ENCODE measurements around the gene TMEM184A. TPM values are rescaled to one million over a fixed set of nuclear protein-coding genes. Genes with fewer than 3 reads are reported as not detected.

The TMEM184A gene
- total RNA-seq, 1 experiment from 2014 or later, result 6.7 TPM

DNA sequence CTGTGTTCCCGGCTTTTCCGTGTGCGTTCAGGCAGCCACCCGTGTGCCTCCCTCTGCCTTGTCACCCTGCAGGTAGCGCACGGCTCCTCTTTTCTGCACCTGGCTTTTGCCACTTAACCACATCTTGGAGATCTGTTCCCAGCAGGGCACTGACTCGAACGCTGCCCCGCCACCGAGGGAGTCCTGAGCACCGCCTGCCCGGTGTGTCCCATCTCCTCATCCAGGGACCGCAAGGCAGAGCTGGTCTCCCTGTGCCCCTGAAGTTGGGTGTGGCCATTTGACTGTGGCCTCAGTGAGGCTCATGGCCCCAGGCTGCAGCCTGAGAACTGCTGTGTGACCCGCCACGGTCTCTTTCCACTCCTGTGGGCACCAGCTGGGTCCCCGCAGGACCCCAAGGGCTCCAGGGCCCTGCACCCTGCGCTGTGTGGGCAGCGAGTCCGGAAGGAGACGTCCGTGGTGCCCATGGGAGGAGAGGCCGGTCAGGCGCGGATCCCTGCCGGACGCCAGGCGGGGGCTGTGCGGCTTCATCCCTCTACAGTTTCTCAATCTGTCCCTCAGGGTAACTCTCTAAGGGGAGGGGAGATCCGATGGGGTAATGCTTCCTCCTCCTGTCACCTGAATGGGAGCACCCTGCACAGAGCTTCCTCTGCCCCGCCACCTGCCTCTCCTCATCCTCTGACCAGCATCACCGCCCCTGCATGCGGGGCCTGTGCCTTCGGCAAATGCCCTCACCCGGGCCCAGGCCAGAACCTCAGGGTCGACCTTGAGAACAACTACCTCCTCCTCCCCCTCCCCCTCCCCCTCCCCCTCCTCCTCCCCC lies 50.1 kb downstream of the TMEM184A start:
- peak; percentile 67 for DNase-seq (ENCODE audit: extremely low read depth, low read depth)

DNA sequence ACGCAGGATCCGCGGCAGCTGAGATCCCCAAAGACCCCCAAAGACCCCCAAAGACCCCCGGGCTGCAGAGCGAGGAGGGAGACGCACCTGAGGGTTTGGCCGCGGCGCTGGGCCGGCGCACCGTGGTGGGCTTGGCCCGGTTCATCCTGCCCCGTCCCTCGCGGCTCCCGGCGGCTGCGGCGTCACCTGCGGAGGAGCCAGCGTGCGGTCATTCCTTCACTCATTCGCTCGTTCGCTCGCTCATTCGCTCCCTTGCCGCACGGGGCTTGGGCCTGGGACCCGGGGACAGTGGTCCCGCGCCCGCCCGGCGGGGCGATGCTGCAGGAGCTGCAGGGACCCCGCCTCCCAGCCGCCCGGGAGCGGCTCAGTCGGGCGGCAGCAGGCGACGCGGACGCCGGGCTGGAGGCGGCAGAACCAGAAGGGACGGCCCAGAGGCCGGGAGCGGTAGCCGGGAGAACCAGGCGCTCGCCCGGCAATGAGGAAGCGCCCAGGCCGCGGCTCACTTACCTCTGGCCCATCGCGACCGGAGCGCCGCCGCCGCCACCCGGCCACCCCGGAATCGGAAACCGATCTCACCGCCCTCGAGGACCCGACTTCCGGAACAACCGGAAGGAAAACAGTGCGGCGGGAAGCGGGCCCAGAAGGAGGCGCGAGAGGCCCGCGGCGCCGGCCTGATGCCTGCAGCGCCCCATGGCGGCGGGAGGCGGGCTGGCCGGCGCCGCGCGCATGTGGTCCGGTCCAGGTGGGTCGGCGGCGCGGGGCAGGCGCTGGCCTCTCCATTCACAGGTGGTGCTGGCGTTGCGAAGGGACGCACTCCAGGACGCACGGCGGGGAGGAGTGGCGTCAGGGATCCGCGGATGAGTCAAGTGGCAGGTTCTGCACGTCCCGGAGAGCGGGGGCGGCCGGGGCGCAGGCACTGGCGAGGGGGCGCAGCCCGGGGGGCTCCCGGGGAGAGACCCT lies 51.9 kb downstream of the TMEM184A start, which contains the start of gene INTS1:
Gene INTS1 (minus strand): TSS at position 574 of the 960 bp plus-strand sequence. CDS start 429 bp downstream, at position 145.
- peak; percentile 92 for DNase-seq (ENCODE audit: extremely low read depth, low read depth)

DNA sequence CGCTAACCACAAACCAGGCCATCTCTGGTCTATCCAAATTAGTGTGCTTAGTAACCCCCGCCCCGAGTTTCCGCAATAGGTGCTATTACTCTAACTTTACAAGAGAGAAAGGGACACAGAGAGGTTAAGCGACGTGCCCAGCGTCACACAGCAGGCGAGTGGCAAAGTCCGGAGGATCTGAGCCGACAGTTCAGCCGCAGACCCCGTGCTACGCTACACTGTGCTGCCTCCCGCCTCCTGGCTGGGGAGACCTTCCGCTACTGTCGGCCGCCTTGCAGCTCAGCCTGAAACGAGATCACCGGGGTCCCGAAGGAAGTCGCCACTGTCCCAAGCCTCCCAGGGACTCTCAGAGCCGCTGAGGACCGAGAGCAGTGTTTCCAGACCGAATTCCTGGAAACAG lies 52.6 kb downstream of the TMEM184A start:
- DNase-seq (ENCODE audit: extremely low read depth, low read depth), result no peak

DNA sequence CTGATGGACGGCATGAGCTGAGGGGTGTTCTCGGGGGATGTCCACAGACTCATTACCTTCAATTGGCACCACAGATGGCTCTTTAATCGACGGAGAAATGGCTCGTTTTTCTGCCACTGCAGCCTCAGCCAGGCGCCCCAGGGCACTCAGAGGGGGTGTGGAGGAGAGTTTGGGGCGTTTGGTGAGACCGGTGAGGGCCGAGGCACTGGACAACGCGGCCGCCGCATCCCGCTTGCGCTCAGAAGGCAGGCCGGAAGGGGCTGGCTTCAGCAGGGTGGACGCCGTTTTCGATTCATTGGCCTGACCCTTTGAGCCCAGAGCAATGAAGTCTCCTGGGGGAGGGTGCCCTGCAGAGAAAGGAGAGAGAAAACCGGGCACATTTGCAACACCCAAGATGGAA lies 53.2 kb downstream of the TMEM184A start:
- no peak for DNase-seq (ENCODE audit: extremely low read depth, low read depth)

DNA sequence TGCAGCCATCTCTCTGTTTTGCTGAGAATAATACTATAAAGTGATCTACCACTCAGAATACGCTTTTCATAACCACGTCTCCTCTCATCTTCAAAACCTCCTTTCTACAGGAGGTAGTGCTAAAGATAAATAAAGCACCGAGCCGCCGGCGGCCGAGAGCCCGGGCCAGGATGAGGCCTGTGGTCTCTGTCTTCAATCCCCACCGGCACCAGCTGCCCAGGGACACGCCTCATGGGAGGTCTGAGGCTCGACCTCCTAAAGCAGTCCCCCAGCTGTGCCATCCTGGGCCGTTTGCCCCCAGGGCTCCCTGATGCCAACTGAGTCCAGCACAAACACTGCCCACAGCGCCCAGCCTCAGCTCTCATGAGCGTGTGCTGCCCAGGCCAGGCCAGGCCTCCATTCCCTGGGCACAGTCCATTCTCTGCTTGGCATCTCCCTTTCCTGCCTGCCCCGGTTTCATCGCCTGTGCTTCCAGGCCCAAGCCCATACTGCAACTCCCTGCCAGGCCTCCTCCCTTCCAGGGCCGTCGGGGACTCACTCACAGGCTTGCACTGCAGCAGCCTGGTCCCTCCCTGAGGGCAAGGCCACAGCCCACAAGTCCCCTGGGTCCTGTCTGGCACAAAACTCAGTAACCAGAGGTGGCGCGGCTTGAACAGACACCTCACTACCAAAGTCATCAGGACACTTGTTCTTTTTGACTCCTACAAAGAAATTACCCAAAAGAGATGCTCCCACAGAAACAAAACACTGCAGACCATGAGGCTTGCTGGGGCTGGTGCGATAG lies 54.3 kb downstream of the TMEM184A start:
- DNase-seq (ENCODE audit: extremely low read depth, low read depth), result no peak

DNA sequence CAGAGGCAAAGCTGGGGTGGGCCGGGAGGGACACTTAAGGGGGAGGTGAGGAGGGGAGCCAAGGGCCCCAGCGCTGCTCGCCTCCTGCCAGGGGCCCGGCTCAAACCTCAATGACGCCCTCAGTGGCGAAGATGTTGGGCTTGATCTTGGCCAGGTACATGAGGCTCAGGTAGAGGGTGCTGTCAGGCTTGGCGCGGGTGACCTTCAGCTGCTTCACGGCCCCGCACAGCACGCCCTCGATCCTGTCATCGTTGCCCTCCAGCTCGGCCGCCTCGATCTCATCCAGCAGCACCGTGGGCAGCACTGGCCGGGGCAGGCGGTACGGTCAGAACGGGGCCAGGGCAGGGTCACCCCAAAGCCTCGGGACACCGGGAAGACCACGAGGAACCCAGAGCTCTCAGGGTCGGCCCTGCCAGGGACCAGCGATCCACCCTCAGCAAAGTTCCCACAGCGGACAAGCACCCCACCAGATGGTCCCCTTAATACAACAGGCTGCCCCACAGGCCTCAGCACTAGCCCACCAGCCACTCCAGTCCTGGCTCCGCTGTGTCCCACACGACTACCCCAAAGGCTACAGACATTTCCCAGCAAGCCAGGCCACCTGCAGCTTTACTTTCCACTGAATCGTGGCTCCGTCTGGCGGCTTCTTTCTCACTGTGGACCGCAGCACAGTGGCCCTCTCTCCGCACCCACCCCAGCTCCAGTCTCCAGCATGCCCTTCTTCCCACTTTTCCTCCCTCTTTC lies 55.8 kb downstream of the TMEM184A start:
- no peak for DNase-seq (ENCODE audit: extremely low read depth, low read depth)

DNA sequence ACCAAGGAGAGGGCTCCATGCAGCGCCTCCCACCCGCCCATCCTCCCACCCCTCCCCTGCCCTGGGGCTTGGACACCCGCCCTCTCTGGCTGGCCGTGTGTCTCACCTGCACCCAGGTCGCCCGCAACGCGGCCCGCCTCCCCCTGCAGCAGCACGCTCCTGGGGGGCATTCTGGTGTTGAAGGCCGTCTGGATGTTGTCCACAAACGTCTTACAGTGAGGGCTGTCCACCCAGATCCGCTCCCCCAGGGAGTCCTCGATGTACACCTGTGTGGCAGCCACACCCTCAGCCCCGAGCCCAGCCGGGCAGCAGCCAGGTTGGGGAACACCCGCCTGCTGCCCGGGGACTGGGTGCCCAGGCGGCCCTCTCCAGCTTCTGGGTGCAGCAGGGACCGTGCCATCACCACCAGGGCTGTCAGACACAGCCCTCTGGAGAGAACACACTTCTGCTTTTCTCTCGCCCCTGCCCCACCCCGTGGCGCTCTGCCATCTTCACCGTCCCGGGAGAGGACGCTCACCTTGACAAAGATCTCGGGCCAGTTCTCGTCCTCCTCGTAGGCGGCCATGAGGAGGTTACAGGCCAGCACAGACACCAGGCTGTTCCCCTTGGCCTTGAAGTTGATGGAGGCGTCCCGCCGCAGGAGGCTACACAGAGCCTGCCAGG lies 56.5 kb downstream of the TMEM184A start:
- DNase-seq (ENCODE audit: extremely low read depth, low read depth), result no peak

DNA sequence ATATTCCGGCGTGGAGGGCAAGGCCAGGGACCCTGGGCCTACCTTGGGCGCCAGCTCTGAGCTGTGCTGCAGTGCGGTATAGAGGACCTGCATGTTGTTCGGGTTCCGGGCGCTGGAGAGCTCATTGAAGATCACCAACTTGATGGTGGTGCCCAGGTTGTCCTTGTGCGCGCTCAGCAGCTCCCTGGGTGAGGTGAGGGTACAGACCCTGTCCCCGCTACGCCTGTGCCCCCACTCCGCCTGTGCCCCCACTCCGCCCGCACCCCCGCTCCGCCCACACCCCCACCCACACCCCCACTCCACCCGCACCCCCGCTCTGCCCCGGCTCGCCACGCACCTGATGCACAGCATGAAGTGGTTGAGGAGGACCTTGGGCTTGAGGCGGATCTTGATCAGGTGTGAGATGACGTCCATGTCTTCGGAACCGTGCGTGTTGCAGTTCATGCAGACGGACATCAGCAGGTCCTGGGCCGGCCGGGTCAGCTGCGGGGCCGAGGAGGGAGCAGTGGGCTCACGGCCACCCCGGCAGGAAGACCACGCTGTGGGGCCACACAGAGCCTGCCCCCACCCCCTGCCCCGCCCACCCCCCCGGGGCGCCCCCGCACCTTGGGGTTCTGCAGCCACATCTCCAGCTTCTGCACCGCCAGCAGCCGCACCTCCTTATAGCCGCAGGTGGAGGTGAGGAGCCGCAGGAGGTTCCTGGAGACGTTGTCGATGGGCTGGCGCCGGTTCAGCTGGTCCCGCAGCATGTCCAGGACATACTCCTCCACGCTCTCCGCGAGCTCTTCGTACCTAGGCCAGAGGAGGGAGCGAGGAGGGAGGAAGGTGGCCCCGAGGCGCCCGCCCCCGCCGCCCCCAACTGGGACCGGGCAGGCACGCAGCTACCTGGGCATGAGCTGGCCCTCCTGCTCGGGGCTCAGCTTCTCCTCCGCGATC lies 57.4 kb downstream of the TMEM184A start:
- DNase-seq (ENCODE audit: extremely low read depth, low read depth), result no peak

DNA sequence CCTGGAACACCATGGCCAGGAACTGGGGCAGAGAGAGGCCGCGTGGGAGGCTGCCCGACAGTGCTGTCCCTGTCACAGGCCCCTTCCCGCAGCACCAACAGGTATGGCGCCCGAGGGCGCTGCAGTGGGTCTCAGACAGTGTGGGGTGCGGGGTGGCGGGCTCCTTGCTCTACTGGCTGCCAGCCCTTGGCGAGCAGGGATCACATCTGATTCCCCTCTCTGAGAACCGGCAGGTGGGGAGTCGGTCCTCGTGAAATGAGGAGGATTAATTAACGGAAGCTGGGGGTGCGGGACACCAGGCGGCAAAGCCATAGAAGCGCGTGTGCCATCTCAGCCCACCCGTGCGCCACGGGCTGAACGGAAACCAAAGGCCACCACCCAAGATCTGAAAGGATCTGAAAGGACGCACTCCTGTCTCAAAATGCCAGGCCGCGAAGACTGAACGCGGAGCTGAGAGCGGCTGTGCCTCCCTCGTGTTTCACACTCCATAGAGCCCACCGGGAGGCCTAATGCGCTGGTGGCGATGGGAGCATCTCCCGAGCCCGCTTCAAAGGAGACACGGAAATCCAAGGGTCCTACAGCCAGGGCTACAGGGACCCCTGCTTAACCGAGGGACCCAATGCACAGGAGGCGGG lies 58.6 kb downstream of the TMEM184A start:
- no peak for DNase-seq (ENCODE audit: extremely low read depth, low read depth)

DNA sequence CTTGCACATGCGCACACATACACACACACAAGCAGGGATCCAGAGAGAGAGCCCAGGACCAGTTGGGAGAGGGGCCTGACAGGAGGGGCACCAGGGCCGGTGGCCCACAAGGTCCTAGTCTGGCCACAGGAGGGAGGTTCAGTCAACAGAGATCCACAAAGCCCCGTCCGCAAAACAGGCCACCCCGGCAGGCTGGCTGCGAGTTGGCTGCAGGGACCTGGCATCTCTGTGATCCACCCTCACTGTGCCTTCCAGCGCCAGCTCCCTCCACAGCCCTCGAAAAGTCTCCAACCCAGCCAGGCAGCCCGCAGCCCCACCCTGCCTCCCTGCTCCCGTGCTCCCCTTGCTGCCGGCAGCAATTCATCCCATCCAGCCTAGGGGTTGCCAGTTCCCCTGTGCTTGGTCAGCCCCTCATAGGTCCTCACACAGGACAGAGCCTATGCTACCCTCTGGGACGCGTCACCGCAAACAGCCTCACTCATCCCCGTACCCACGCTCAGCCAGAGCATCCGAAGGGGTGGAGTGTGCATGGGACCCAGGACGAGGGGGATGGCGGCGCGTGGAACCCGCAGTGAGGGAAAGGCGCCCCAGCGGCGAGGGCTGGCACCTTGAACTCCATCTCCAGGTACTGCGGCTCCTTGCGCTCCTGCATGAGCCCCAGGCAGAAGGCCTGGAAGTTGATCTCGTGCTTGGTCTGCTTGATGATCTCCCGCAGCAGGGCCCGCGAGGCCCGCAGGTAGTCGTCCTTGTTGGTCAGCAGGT lies 59.3 kb downstream of the TMEM184A start:
- no peak for DNase-seq (ENCODE audit: extremely low read depth, low read depth)

DNA sequence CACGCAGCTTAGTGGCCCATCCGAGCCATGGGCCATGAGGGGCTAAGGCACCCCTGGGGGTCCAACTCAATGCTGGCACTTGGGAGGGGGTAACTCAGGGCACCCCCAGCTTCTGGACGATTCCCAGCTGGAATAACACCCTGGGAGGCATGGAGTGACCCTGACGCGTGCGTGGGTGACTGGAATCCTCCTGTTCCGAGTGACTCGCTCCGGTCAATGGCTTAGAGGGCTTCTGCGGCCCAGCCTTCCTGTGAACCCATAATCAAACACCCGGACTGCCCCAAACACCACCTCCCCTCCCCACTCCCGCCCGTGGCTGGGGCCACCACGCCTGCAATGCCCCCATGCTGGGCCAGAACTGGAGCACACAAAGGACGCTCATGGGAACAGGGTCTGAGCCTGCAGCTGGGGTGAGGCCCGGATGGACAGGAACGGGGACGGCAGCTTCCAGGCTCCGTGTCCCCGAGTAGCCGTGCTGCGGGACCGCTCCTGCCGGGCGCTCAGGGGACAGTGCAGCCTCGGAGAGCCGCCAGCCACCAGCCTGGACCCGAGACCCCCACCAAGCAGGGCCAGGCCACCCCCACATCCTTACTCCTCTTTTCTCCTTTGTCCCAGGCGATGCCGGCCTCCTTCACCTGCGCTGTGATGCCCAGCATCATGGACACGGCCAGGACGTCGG lies 60.3 kb downstream of the TMEM184A start:
- DNase-seq (ENCODE audit: extremely low read depth, low read depth), result no peak

DNA sequence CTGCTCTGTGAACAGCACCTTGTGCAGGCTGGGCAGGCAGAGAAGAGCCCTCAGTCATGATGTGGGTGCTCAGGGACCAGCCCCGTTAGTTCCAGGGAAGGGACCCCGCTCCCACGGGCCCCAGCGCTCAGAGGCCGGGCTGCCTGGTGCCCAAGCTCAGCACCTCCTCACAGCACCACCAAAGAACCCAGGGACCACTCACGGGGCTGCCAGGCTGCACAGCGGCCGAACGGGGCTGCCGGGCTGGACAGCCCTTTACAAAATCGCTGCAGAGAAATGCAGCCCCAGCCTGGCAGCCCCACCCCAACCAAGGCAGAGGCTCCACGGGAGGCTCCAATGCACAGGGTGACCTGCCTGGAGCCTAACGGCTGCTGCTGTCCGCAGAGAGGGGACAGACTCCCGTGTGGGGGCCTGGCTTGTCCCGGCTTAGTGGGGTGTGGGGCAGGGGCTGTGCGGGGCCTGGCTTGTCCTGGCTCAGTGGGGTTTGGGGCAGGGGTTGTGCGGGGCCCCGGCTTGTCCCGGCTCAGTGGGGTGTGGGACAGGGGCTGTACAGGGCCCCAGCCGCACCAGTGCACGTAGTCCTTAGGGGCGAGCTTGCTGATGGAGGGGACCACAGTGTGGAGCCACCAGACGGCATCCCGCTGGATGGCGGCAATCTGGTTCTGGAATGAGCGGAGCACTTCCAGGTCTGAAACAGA lies 61.0 kb downstream of the TMEM184A start:
- DNase-seq (ENCODE audit: extremely low read depth, low read depth), result no peak

DNA sequence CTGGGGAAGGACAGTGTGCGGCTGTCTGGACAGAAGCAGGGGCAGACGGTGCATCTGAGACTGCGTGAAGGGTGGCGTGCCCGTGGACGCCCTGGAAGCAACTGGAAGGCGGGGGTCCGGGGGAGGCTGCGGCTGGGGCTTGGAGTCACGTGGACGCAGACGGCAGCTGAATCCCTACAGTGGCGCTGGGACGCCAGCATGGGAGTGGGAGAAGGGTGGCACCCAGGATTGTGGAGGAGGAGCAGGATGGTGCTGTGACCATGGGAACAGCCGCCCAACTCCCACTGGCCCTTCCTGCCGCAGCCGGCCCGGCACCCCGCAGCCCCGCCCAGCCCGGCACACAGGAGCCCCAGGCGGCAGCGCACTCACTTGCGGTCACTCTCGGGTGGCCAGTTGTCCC lies 61.6 kb downstream of the TMEM184A start:
- no peak for DNase-seq (ENCODE audit: extremely low read depth, low read depth)

DNA sequence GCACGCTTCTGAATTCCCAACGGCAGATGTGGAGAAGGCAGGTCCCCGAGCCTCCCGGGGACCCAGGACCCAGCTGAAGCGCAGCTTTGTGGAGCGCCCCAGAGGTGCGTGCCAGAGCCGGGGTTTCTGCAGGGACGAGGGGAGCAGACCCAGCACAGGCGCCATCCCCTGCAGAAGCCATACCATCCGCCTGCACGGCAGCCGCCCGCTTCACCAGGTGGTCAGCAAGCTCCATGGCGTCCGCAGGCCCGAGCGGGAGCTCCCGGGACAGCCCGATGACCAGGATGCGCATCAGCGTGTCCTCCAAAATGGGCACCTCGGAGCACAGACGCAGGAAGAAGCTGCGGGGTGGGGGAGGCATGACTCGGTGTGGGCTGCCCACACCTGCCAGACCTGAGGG lies 62.4 kb downstream of the TMEM184A start:
- no peak for DNase-seq (ENCODE audit: extremely low read depth, low read depth)

DNA sequence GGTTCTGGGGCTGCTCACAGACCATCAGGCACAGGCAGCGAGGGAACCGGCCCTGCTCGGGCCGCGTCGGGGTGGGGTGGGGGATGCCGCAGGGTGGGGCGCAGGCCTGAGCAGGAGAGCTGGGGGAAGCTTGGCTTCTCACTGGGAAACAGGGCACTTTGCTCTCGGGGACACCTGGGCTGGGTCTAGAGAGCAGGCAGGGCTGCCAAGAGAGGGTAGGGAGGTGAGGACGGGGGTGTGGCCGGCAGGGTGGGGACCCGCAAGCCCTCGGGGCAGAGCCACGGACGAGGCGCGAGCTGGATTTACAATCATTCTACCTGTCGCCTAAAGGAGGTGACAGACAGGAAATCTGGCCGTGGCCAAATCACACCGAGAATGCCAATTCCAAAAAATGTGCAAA lies 62.9 kb downstream of the TMEM184A start:
- DNase-seq (ENCODE audit: extremely low read depth, low read depth), result no peak

DNA sequence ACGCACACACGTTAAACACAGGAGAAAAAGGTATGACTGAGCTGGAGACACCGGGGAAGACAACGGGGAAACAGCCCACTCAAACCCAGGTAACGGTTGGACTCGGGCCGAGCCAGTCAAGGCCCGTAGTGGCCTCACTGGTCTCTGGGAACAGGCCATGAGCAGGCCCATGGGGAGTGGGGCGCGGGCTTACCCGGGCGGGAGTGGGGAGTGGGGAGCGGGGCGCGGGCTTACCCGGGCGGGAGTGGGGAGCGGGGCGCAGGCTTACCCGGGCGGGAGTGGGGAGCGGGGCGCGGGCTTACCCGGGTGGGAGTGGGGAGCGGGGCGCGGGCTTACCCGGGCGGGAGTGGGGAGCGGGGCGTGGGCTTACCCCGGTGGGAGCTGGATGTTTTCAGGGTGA lies 63.4 kb downstream of the TMEM184A start:
- no peak for DNase-seq (ENCODE audit: extremely low read depth, low read depth)
